ENCODE data around the gene KCNJ10.

GRCh38 chr1:160115545-160116282, 45.8 kb upstream of the KCNJ10 start, which contains the start of gene ATP1A2:
- TF ChIP-seq MAX (IDR thresholded peaks at IDR 0.05) (no peak), CREB1 (IDR thresholded peaks at IDR 0.05; ENCODE audit: low read depth) (no peak), YY1 (IDR thresholded peaks at IDR 0.05; ENCODE audit: low read depth) (no peak), RAD21 (IDR thresholded peaks at IDR 0.05; ENCODE audit: low read depth) (no peak), TAF1 (IDR thresholded peaks at IDR 0.05; ENCODE audit: low read depth) (no peak)
